ENCODE results near the gene TNFSF15. TPM values are rescaled to one million over a fixed set of nuclear protein-coding genes. Genes with fewer than 3 reads are reported as not detected.

TNFSF15 gene
- total and polyA plus RNA-seq, 2 of the 4 experiments (the other 2 are of a cell fraction): 0.03 to 0.18 TPM

GRCh38 chr9:114845373-114845772, 39.5 kb upstream of the TNFSF15 start:
- in situ Hi-C loops (cut with MboI; ENCODE audit: low sequenced_read_pairs) (no loop called here), intact Hi-C loops (cut with micrococcal nuclease) (no loop called here), dilution Hi-C loops (cut with HindIII; ENCODE audit: low sequenced_read_pairs, unreplicated experiment) (no loop called here)
- BruUV-seq (replicated peaks): no TSS peak
- CTCF ChIA-PET: no interaction called here
- Histone ChIP-seq H4K8ac (ENCODE audit: low read depth in 2 of 2, low read length in 2 of 2) (no peak overlapping the region), H2AK9ac (replicated peaks; ENCODE audit: low read depth, low read length, poor library complexity) (no peak overlapping the region), H2BK5ac (ENCODE audit: low read depth, low read length, poor library complexity, severe bottlenecking) (no peak overlapping the region), H2BK20ac (ENCODE audit: low read depth, low read length) (no peak overlapping the region), H3K4me2 (ENCODE audit: low read depth, low read length) (no peak overlapping the region), H4K5ac (ENCODE audit: low read depth, low read length) (no peak overlapping the region), H3K56ac (ENCODE audit: extremely low read depth, insufficient read depth, low read length) (no peak overlapping the region), H4K20me1 (ENCODE audit: insufficient read depth, low read length) (no peaks in the 10 kb centered on the region), H3K4ac (ENCODE audit: low read depth, low read length) (no peak overlapping the region), H3K14ac (replicated peaks; ENCODE audit: low read depth, low read length) (no peak overlapping the region), H3K9me3 (ENCODE audit: control insufficient read depth, insufficient read depth, low read length) (no peaks in the 10 kb centered on the region), H3K23ac (ENCODE audit: low read depth, low read length) (no peak overlapping the region), H3K36me3 (ENCODE audit: control insufficient read depth, insufficient read depth, low read length) (no peaks in the 10 kb centered on the region), H2BK120ac (ENCODE audit: low read depth, low read length) (no peak overlapping the region), H2BK15ac (ENCODE audit: low read depth, low read length) (no peak overlapping the region), H2AFZ (replicated peaks; ENCODE audit: low read length, poor library complexity) (no peak overlapping the region), H3K4me1 (ENCODE audit: control insufficient read depth, insufficient read depth, low read length) (no peaks in the 10 kb centered on the region), H4K91ac (ENCODE audit: insufficient read depth, low read depth, low read length) (no peak overlapping the region), H3K18ac (ENCODE audit: low read depth, low read length) (no peak overlapping the region), H3K27ac (ENCODE audit: insufficient read depth, low read length) (no peak overlapping the region), H2AK5ac (ENCODE audit: low read depth, low read length) (no peak overlapping the region), H3K9me1 (ENCODE audit: insufficient read depth, low read length) (no peaks in the 10 kb centered on the region), H3K4me3 (ENCODE audit: insufficient read depth, low read depth, low read length) (no peak overlapping the region), H3K79me1 (ENCODE audit: low read depth in 1 of 2, low read length in 2 of 2) (no peaks in the 10 kb centered on the region), H3K9ac (ENCODE audit: low read depth, low read length) (no peak overlapping the region), H3K27me3 (ENCODE audit: control insufficient read depth, insufficient read depth, low read length) (peaks cover 5% of the 10 kb centered on the region; the same call in 1 of the 2 replicates)
- no peak for ATAC-seq (ENCODE audit: low read depth)
- no peak for DNase-seq
- TF ChIP-seq RFX5 (IDR thresholded peaks at IDR 0.05; ENCODE audit: low read depth, low read length) (no peak), NFE2L2 (IDR thresholded peaks at IDR 0.05; ENCODE audit: low read depth, low read length) (no peak), CHD1 (IDR thresholded peaks at IDR 0.05; ENCODE audit: low read depth, low read length) (no peak), CEBPB (IDR thresholded peaks at IDR 0.05; ENCODE audit: low read depth, low read length) (no peak), POLR2A (IDR thresholded peaks at IDR 0.05; ENCODE audit: low read depth, low read length) (no peak), RCOR1 (IDR thresholded peaks at IDR 0.05; ENCODE audit: insufficient replicate concordance, low read length) (no peak), FOS (IDR thresholded peaks at IDR 0.05; ENCODE audit: low read depth, low read length) (no peak), MAFK (IDR thresholded peaks at IDR 0.05; ENCODE audit: low read depth, low read length) (no peak)
- TF ChIP-seq, protein P1, sequence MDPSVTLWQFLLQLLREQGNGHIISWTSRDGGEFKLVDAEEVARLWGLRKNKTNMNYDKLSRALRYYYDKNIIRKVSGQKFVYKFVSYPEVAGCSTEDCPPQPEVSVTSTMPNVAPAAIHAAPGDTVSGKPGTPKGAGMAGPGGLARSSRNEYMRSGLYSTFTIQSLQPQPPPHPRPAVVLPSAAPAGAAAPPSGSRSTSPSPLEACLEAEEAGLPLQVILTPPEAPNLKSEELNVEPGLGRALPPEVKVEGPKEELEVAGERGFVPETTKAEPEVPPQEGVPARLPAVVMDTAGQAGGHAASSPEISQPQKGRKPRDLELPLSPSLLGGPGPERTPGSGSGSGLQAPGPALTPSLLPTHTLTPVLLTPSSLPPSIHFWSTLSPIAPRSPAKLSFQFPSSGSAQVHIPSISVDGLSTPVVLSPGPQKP (IDR thresholded peaks at IDR 0.05; ENCODE audit: borderline replicate concordance, low read depth, low read length): no peak
- TF ChIP-seq, protein P2, sequence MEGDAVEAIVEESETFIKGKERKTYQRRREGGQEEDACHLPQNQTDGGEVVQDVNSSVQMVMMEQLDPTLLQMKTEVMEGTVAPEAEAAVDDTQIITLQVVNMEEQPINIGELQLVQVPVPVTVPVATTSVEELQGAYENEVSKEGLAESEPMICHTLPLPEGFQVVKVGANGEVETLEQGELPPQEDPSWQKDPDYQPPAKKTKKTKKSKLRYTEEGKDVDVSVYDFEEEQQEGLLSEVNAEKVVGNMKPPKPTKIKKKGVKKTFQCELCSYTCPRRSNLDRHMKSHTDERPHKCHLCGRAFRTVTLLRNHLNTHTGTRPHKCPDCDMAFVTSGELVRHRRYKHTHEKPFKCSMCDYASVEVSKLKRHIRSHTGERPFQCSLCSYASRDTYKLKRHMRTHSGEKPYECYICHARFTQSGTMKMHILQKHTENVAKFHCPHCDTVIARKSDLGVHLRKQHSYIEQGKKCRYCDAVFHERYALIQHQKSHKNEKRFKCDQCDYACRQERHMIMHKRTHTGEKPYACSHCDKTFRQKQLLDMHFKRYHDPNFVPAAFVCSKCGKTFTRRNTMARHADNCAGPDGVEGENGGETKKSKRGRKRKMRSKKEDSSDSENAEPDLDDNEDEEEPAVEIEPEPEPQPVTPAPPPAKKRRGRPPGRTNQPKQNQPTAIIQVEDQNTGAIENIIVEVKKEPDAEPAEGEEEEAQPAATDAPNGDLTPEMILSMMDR (conservative IDR thresholded peaks at IDR 0.05; ENCODE audit: low read depth, low read length): no peak
- POLR2A ChIA-PET (ENCODE audit: unreplicated experiment): no interaction called here
- no CpG with 5 or more reads among the region's 5 CpGs for WGBS, 2 experiments (ENCODE audit: extremely low coverage in 2 of 2, insufficient read length in 1 of 2)

All from IMR-90 (cell line).